Prostate gland (tissue), 2 donors: ENCODE measurements around the gene AADACL3.

Source experiments
- POLR2A ChIP-seq: fragments of 450-650 bp; IDR thresholded peaks from one replicate; pipeline ENCODE4 v1.6.1; 2016; ENCODE audit warnings: antibody characterized with exemption, mild to moderate bottlenecking
- POLR2AphosphoS5 ChIP-seq: sonication (generic); formaldehyde crosslinking; IDR thresholded peaks from one replicate; pipeline ENCODE4 v1.6.1; 2017; ENCODE audit warnings: antibody characterized with exemption
- TF ChIP-seq, protein P1 (sequence below), 4 experiments: fragments of 200-600 bp in 2 of 4; fragments of 450-650 bp in 2 of 4; sonication (generic) in 2 of 4; IDR thresholded peaks; 1 replicate in 3 of 4; 2 replicates in 1 of 4; pipeline ENCODE4 v1.5.1; 2016 to 2019; ENCODE audit warnings: antibody characterized with exemption in 4 of 4, mild to moderate bottlenecking in 2 of 4, moderate library complexity in 2 of 4

DNA sequence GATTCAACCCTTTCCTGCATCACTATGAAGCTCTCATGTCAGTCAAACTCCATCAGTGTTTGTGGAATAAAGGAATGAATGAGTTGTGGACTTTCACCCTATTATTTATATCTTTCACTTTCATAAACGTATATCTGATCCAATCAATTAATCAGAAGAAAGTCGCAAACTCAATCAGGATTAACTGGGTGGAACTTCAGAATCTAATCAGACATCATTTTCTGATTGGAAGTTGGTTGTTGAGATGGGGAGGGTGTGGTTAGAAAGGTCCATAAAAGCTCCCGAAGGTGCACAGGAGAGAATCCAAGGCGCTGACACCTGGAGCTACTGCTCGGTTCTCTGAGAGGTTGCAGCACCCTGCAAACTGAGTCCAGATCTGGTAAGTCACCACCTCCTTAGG lies 57.5 kb downstream of the AADACL3 start, which contains the start of gene PRAMEF12:
- TF ChIP-seq POLR2AphosphoS5 (no peak), POLR2A (no peak)
- TF ChIP-seq, protein P1, sequence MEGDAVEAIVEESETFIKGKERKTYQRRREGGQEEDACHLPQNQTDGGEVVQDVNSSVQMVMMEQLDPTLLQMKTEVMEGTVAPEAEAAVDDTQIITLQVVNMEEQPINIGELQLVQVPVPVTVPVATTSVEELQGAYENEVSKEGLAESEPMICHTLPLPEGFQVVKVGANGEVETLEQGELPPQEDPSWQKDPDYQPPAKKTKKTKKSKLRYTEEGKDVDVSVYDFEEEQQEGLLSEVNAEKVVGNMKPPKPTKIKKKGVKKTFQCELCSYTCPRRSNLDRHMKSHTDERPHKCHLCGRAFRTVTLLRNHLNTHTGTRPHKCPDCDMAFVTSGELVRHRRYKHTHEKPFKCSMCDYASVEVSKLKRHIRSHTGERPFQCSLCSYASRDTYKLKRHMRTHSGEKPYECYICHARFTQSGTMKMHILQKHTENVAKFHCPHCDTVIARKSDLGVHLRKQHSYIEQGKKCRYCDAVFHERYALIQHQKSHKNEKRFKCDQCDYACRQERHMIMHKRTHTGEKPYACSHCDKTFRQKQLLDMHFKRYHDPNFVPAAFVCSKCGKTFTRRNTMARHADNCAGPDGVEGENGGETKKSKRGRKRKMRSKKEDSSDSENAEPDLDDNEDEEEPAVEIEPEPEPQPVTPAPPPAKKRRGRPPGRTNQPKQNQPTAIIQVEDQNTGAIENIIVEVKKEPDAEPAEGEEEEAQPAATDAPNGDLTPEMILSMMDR (IDR thresholded peaks at IDR 0.05): no peak
